Measurements from ENCODE around the gene MCRIP1.

The MCRIP1 gene

DNA sequence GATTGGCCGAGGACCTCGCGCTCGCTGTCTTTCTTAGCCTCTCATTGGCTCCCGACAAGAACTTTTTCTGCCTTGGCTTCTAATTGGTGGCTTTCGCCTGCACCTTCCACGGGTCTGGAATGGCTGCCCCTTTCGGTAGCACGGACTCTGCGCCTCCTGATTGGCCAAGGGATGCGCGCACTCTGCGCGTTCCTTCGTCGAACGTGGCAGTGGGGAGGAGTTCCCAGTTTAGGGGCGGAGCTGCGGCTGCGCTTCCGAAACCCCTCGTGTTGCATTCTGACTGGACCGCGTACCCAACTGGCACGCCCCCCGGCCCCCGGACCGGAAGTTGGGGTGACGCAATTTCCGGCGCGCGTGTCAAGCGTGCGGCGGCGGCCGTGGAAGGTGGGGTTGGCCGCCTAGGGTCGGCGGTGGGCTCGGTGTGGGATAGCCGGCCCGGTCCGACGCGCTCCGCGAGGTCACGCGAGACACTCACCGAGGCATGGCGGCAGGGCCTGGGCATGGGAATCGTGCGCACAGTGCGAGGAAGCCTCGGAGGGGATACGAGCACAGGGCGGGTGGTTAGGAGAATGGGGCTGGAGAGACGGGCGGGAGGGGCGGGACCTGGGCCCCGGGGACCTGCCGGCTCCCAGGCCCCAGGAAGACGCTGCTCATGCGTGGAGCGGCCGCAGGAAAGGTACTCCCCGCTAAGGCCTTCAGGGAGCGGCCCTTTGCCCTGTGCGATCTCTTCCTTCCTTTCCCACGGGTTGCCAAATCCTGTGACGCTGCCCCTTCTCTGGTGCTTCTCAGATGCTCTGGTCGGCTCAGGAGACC is 27.9 kb upstream of the MCRIP1 start:
- peak; percentile 98 to 99 (median 99) for DNase-seq (ENCODE audit: low read depth in 2 of 3, low spot score in 2 of 3)

DNA sequence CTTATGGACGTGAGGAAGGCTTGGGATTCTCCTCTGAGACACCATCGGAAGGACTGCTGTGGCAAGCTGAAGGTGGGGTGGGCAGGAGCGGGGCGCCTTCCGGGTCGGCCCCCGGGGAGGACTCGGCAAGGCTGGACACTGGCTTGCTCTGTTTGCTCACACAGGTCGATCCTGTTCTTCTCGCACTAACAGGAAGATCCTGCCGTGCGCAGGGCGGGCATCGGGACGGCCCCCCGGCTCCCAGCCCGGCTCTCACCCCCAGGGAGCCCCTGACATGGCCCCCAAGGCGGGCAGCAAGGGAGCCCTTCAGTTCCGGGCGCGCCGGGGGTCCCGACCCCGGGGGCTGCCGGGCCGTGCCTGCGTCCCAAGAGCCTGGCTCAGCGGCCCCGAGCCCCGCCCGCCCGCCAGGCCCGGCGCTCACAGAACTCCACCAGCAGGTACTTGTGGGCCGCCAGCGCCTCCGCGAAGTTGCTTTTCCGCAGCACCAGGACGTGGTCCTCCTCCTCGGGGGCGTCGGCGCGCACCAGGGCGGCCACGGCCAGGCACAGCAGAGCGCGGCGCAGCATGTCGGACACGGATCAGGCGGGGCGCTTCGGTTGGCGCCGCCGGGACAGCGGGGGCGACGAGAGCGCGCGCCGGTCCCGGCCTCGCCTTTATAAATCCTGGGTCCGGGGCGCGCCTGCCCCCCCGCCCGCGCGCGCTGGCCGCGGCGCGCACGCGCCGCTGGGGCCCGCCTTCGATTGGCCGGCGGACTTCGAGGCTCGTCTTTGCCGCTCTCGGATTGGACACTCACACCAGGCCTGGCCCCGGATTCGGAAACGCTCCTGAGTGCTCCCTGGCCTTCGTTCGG is 27.0 kb upstream of the MCRIP1 start, which contains the start of gene P4HB:
Gene P4HB, minus strand, starts transcription at position 630 of the 850 bp plus-strand sequence. Its CDS starts 64 bp downstream, at position 566.
- peak; percentile 82 to 98 (median 92) for DNase-seq (ENCODE audit: low read depth in 2 of 3, low spot score in 2 of 3)

DNA sequence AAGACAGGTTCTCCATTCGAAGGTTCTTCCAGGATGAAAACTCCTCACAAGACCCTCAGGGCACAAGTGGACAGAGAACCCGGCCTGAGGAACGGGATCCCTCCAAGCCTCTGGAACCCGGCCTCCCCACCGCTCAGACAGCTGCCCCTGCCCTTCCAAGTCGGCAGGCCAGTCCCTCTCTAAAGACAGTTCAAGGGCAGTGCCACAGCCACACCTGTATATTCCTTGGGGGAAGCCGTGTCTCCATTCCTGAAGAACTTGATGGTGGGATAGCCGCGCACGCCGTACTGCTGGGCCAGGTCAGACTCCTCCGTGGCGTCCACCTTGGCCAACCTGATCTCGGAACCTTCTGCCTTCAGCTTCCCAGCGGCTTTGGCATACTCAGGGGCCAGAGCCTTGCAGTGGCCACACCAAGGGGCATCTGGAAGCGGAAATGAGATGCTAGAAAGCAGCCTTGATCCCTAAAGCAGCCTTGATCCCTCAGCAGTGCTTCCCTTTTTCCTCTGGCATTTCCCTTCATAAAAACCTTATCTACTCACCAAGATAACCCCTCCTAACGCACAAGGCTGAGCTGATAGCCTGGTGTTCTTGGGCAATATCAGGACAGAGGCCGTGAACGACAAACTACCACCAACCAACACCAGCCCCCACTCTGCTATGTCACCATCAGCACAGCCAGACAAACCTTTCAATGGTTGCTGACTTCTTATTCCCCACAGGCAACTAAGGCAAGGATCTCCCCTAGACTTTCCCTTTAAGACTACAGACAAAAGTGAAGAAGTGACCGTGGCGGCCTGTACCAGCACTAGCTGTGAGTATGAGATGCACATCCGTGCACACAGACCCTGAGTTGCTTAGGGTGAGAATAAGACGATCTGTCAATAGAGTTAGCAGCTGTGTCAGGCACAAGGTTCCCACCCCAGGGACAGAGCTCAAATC is 26.1 kb upstream of the MCRIP1 start:
- no peak for DNase-seq (ENCODE audit: low read depth in 2 of 3, low spot score in 2 of 3)

DNA sequence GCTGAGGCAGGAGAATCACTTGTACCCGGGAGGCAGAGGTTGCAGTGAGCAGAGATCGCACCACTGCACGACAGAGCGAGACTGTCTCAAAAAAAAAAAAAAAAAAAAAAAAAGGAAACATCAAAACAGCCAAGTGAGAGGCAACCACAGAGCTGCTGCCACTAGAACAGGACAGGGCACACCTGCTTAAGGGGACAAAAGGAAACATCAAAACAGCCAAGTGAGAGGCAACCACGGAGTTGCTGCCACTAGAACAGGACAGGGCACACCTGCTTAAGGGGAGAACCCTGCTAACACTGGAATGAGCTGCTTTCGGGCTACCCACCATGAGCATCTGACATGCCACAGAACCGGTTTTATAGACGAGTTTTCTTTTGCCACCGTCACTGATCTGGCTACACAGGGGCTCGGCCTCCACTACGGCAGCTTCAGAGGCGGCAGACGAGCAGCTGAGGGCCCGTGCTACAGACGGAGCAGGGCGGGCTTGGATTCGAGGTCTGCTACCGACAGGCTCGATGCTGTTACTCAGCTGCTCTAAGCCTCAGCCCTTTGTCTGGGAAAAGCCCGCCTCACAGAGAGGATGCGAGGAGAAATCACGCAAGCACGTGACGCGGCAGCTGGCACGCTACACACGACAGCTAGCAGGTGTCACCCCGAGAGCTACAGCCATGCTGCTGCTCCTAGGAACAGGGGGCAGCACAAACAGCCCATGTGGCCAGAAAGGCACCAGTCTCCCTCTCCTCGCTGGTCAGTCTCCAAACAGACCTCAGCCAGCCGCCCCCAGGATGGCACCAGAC is 25.3 kb upstream of the MCRIP1 start:
- DNase-seq (ENCODE audit: low read depth in 2 of 3, low spot score in 2 of 3) = no peak

GRCh38 chr17:81854974-81855774 is 22.1 kb upstream of the MCRIP1 start:
- no peak for DNase-seq (ENCODE audit: low read depth in 2 of 3, low spot score in 2 of 3)

DNA sequence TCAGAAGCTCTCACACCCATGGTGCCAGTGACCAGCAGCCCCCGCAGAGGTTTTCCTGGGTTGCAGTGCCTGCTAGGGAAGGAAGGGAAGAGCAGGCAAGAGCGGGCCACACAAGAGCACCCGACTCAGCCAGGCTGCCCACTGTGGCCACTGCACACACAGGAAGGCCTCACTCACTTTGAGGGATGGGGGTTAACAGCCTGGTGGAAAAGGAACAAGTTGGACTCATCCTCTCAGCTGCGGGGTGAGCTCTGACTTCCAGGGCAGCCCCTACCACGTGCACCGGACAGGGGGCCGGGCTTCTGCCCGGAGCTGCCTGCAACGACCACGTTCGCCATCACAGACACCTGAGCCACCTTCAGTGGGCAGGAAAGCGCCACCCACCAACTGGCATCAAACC is 19.1 kb upstream of the MCRIP1 start:
- DNase-seq (ENCODE audit: low read depth in 2 of 3, low spot score in 2 of 3) = no peak

DNA sequence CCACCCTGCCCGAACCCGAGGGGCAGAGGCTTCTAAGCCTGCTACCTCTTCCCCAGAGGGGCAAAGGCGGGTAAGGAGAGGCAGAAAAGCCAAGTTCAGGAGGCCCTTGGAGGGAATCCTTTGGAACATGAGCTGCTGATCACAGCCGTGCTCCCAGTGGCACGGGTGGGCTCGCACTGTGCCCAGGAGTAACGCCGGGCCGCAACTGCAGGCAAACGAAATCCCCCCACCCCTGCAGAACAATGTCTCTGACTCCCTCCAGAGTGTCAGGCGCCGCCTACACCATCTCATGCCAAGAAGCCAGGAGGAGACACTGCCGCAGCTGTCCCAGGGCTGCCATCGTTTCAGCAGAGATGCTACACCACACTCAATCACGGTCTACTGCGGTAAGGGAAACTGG is 18.3 kb upstream of the MCRIP1 start:
- no peak for DNase-seq (ENCODE audit: low read depth in 2 of 3, low spot score in 2 of 3)

DNA sequence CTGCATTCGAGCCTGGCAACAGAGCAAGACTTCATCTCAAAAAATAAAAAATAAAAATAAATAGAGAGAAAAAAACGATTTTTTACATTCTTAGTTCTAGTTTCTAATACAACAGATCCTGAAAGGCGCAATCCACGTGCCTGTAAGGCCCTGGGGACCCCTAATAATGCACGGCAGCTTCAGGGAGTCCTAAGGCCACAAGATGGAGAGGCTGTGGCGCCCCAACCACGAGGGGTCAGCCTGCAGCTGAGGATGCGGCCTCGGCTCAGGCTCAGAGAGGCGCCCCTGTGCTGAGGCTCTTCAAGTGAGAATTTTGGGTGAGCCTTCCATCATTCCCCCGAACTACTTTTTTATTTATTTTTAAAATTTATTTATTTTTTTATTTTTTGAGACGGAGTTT is 16.4 kb upstream of the MCRIP1 start:
- DNase-seq (ENCODE audit: low read depth in 2 of 3, low spot score in 2 of 3) = no peak

GRCh38 chr17:81846743-81847689 is 13.9 kb upstream of the MCRIP1 start:
- no peak for DNase-seq (ENCODE audit: low read depth in 2 of 3, low spot score in 2 of 3)

GRCh38 chr17:81845881-81846742 is 13.0 kb upstream of the MCRIP1 start:
- no peak for DNase-seq (ENCODE audit: low read depth in 2 of 3, low spot score in 2 of 3)

DNA sequence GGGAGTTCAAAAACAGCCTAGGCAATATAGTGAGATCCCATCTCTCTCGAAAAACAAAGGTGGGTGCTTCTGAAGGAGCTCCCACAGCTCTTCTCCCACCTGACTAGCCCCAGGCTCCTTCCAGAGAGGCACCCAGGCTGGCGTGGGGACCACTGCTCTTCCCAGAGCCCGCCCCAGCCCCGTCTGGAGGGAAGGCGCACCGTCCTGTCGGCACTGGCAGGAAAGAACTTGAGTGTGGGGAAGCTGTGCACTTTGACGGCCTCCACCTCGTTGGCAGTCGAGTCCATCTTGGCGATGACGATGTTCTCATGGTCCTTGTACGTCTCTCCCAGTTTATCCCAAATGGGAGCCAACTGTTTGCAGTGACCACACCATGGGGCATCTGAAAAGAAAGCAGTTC is 12.3 kb upstream of the MCRIP1 start:
- DNase-seq (ENCODE audit: low read depth in 2 of 3, low spot score in 2 of 3) = no peak

DNA sequence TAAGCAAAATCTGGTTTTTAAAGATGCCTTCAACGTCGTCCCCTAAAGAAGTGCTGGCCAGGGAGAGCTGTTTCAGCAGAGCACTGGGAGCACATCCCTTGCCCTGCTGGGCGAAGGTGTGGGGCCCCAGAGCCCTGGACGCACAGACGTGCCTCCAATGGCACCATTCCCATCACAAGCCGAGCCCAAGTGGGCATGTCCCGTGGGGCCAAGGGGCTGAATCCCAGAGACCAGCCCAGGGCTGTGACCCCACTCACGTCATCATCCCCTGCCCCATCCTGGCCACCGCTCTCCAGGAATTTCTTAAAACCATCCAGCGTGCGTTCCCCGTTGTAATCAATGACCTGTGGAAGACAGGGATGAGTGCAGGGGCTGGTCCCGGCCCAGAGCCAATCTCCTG is 11.8 kb upstream of the MCRIP1 start:
- DNase-seq (ENCODE audit: low read depth in 2 of 3, low spot score in 2 of 3) = no peak

DNA sequence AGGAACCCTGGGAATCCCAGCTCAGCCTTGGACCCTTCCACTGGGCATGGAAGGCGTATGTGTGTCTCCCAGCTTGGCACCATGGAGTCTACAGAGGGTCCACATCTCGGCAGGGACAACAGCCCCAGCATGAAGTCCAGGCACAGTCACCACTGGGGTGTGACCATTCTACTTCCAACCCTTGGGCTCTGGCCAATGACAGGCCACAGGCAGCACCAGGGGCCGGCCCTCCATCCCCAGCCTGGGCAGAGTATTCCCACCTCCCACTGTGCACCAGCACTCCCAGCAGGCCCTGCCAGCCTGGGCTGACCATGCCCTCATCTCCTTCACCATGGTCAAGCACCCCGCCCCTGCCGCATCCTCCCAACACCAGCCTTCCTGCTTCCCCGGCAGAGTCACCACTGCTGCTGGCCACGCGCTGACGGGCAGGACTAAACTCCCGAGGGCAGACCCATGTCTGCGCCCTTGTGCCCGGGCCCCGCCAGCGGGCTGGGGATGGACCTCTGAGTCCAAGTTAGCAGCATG is 11.3 kb upstream of the MCRIP1 start:
- no peak for DNase-seq (ENCODE audit: low read depth in 2 of 3, low spot score in 2 of 3)

- DNase-seq (ENCODE audit: low read depth in 2 of 3, low spot score in 2 of 3) = no peak
These were observed 10.7 kb upstream of the MCRIP1 start for GRCh38 chr17:81843713-81844326.

GRCh38 chr17:81842725-81843504 is 9.8 kb upstream of the MCRIP1 start:
- DNase-seq (ENCODE audit: low read depth in 2 of 3, low spot score in 2 of 3) = no peak

DNA sequence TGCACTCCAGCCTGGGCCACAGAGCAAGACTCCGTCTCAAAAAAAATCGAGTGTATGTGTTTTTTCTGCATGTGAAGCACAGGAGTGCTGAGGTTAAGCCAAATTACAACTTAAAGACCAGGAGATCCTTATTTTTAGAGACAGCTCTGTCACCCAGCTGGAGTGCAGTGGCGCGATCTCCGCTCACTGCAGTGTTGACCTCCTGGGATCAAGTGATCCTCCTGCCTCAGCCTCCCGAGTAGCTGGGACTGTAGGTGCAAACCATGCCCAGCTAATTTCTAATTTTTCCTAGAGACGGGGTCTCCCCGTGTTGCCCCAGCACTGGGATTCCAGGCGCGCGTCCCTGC is 9.3 kb upstream of the MCRIP1 start:
- DNase-seq (ENCODE audit: low read depth in 2 of 3, low spot score in 2 of 3) = no peak
